HEK293 (cell line): Measurements from ENCODE around the gene UNC13A.

ENCODE experiments used
- BCL11B ChIP-seq: fragments of 450-650 bp; formaldehyde crosslinking; IDR thresholded peaks from 2 replicates; pipeline ENCODE4 v1.5.1; 2016; ENCODE audit warnings: low read depth, missing biosample characterization, missing genetic modification characterization
- BCL6B ChIP-seq: fragments of 450-650 bp; formaldehyde crosslinking; IDR thresholded peaks from 2 replicates; pipeline ENCODE4 v1.5.1; 2017; ENCODE audit warnings: missing biosample characterization, missing genetic modification characterization
- GLIS1 ChIP-seq: fragments of 450-650 bp; formaldehyde crosslinking; IDR thresholded peaks from 2 replicates; pipeline ENCODE4 v1.5.1; 2016; ENCODE audit warnings: missing biosample characterization, missing genetic modification characterization
- GLIS2 ChIP-seq: fragments of 450-650 bp; formaldehyde crosslinking; IDR thresholded peaks from 2 replicates; pipeline ENCODE4 v1.5.1; 2016; ENCODE audit warnings: missing biosample characterization, missing genetic modification characterization
- KLF10 ChIP-seq: fragments of 450-650 bp; IDR thresholded peaks from 2 replicates; pipeline ENCODE4 v1.5.1; 2018; ENCODE audit warnings: missing biosample characterization, mild to moderate bottlenecking, missing genetic modification characterization
- KLF16 ChIP-seq: fragments of 450-650 bp; formaldehyde crosslinking; IDR thresholded peaks from 2 replicates; pipeline ENCODE4 v1.5.1; 2017; ENCODE audit warnings: missing biosample characterization, missing genetic modification characterization
- KLF7 ChIP-seq: fragments of 450-650 bp; formaldehyde crosslinking; IDR thresholded peaks from 2 replicates; pipeline ENCODE4 v1.5.1; 2016; ENCODE audit warnings: missing biosample characterization, missing genetic modification characterization, borderline replicate concordance
- KLF8 ChIP-seq: fragments of 450-650 bp; formaldehyde crosslinking; IDR thresholded peaks from 2 replicates; pipeline ENCODE4 v1.5.1; 2016; ENCODE audit warnings: missing biosample characterization, missing genetic modification characterization
- PRDM10 ChIP-seq: fragments of 450-650 bp; formaldehyde crosslinking; IDR thresholded peaks from 2 replicates; pipeline ENCODE4 v1.5.1; 2016; ENCODE audit warnings: missing biosample characterization, missing genetic modification characterization
- SCRT1 ChIP-seq: fragments of 450-650 bp; formaldehyde crosslinking; IDR thresholded peaks from 2 replicates; pipeline ENCODE4 v1.5.1; 2016; ENCODE audit warnings: missing biosample characterization, missing genetic modification characterization, borderline replicate concordance
- ZBTB11 ChIP-seq: fragments of 450-650 bp; formaldehyde crosslinking; conservative IDR thresholded peaks from 2 replicates; pipeline ENCODE4 v1.5.1; 2016; ENCODE audit warnings: low read depth, missing biosample characterization, missing genetic modification characterization
- ZBTB26 ChIP-seq: fragments of 450-650 bp; formaldehyde crosslinking; optimal IDR thresholded peaks from 2 replicates; pipeline ENCODE3; 2016; ENCODE audit warnings: missing biosample characterization, mild to moderate bottlenecking, missing genetic modification characterization
- ZBTB8A ChIP-seq: fragments of 450-650 bp; formaldehyde crosslinking; IDR thresholded peaks from 2 replicates; pipeline ENCODE4 v1.5.1; 2016; ENCODE audit warnings: missing biosample characterization, missing genetic modification characterization
- ZFP37 ChIP-seq: fragments of 450-650 bp; formaldehyde crosslinking; IDR thresholded peaks from 2 replicates; pipeline ENCODE4 v1.5.1; 2016; ENCODE audit warnings: missing biosample characterization, missing genetic modification characterization
- ZNF324 ChIP-seq: fragments of 450-650 bp; formaldehyde crosslinking; IDR thresholded peaks from 2 replicates; pipeline ENCODE4 v1.5.1; 2016; ENCODE audit warnings: missing biosample characterization, missing genetic modification characterization
- ZNF335 ChIP-seq: fragments of 450-650 bp; formaldehyde crosslinking; conservative IDR thresholded peaks from 2 replicates; pipeline ENCODE4 v1.5.1; 2016; ENCODE audit warnings: missing biosample characterization, missing genetic modification characterization
- ZNF366 ChIP-seq: fragments of 450-650 bp; formaldehyde crosslinking; conservative IDR thresholded peaks from 2 replicates; pipeline ENCODE4 v1.5.1; 2016; ENCODE audit warnings: missing biosample characterization, missing genetic modification characterization
- ZNF600 ChIP-seq: fragments of 450-650 bp; formaldehyde crosslinking; IDR thresholded peaks from 2 replicates; pipeline ENCODE4 v1.5.1; 2016; ENCODE audit warnings: missing biosample characterization, missing genetic modification characterization
- ZNF660 ChIP-seq: fragments of 450-650 bp; IDR thresholded peaks from 2 replicates; pipeline ENCODE4 v1.5.1; 2018; ENCODE audit warnings: missing biosample characterization, mild to moderate bottlenecking, missing genetic modification characterization
- ZNF792 ChIP-seq: fragments of 450-650 bp; formaldehyde crosslinking; IDR thresholded peaks from 2 replicates; pipeline ENCODE4 v1.5.1; 2016; ENCODE audit warnings: missing biosample characterization, missing genetic modification characterization
- ZNF843 ChIP-seq: fragments of 450-650 bp; formaldehyde crosslinking; IDR thresholded peaks from 2 replicates; pipeline ENCODE4 v1.5.1; 2016; ENCODE audit warnings: missing biosample characterization, missing genetic modification characterization
- TF ChIP-seq, protein P1 (sequence below): fragments of 450-650 bp; formaldehyde crosslinking; IDR thresholded peaks from 2 replicates; pipeline ENCODE4 v1.5.1; 2016; ENCODE audit warnings: missing biosample characterization, missing genetic modification characterization
- TF ChIP-seq, protein P2 (sequence below): fragments of 450-650 bp; formaldehyde crosslinking; IDR thresholded peaks from 2 replicates; pipeline ENCODE4 v1.5.1; 2016; ENCODE audit warnings: missing biosample characterization, missing genetic modification characterization

The UNC13A gene

GRCh38 chr19:17718947-17719711 lies 31.0 kb upstream of the UNC13A start, which contains the start of gene MAP1S (continued):
- TF ChIP-seq PRDM10 (tag by site-specific recombination), result peak; percentile 74
- no peak for TF ChIP-seq ZNF792 (tag by site-specific recombination)
- TF ChIP-seq KLF8 (tag by site-specific recombination), result peak; percentile 94
- TF ChIP-seq, protein P1, sequence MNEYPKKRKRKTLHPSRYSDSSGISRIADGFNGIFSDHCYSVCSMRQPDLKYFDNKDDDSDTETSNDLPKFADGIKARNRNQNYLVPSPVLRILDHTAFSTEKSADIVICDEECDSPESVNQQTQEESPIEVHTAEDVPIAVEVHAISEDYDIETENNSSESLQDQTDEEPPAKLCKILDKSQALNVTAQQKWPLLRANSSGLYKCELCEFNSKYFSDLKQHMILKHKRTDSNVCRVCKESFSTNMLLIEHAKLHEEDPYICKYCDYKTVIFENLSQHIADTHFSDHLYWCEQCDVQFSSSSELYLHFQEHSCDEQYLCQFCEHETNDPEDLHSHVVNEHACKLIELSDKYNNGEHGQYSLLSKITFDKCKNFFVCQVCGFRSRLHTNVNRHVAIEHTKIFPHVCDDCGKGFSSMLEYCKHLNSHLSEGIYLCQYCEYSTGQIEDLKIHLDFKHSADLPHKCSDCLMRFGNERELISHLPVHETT (tag by site-specific recombination), result no peak; the same call in none of the 2 replicates
- TF ChIP-seq ZNF366 (tag by site-specific recombination), result no peak
- TF ChIP-seq ZNF600 (tag by site-specific recombination), result peak; percentile 88
- 0 out of 2 replicates have a peak, but pooled peaks have one; percentile 48 for TF ChIP-seq KLF7 (tag by site-specific recombination)
- peak; percentile 77 for TF ChIP-seq BCL6B
- TF ChIP-seq GLIS1 (tag by site-specific recombination), result 0 out of 2 replicates have a peak, but pooled peaks have one; percentile 5
- peak; percentile 64; the same call in 1 of the 2 replicates for TF ChIP-seq BCL11B
- TF ChIP-seq ZBTB8A (tag by site-specific recombination), result peak; percentile 72
- peak; percentile 69; the same call in 1 of the 2 replicates for TF ChIP-seq KLF16
- peak; percentile 33 for TF ChIP-seq ZBTB26 (tag by site-specific recombination)
- TF ChIP-seq ZFP37 (tag by site-specific recombination), result no peak
- TF ChIP-seq ZNF660 (tag by site-specific recombination), result 0 out of 2 replicates have a peak, but pooled peaks have one; percentile 20
- TF ChIP-seq GLIS2, result no peak
- peak; percentile 60; the same call in 1 of the 2 replicates for TF ChIP-seq KLF10 (tag by site-specific recombination)
- peak; percentile 26 for TF ChIP-seq ZBTB11 (tag by site-specific recombination)
- TF ChIP-seq ZNF324, result 0 out of 2 replicates have a peak, but pooled peaks have one; percentile 57
- peak; percentile 95 for TF ChIP-seq ZNF335 (tag by site-specific recombination)
- no peak for TF ChIP-seq SCRT1 (tag by site-specific recombination)
- TF ChIP-seq, protein P2, sequence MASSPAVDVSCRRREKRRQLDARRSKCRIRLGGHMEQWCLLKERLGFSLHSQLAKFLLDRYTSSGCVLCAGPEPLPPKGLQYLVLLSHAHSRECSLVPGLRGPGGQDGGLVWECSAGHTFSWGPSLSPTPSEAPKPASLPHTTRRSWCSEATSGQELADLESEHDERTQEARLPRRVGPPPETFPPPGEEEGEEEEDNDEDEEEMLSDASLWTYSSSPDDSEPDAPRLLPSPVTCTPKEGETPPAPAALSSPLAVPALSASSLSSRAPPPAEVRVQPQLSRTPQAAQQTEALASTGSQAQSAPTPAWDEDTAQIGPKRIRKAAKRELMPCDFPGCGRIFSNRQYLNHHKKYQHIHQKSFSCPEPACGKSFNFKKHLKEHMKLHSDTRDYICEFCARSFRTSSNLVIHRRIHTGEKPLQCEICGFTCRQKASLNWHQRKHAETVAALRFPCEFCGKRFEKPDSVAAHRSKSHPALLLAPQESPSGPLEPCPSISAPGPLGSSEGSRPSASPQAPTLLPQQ, result peak; percentile 100
- 0 out of 2 replicates have a peak, but pooled peaks have one; percentile 44 for TF ChIP-seq ZNF843
